Keratinocyte (primary cell): ENCODE data around the gene PTGDS. TPM values are rescaled to one million over a fixed set of nuclear protein-coding genes. Genes with fewer than 3 reads are reported as not detected.

Source experiments
- DNase-seq: peaks from one replicate; pipeline ENCODE4 v3.0.0-alpha.2; 2011; ENCODE audit warnings: low read depth, missing footprints, low spot score
- FAIRE-seq: peaks from 2 replicates; lab custom pipeline; 2011; peaks lifted over from hg19 to GRCh38; lab: Jason Lieb, UNC
- H2AFZ ChIP-seq: 2 replicates; pipeline ENCODE4 v1.6.0; 2012; ENCODE audit warnings: low read length, control low read depth, inconsistent platforms; ENCODE audit not compliant: control insufficient read depth
- H3K27ac ChIP-seq: 2 replicates; pipeline ENCODE4 v1.5.1; 2011; ENCODE audit warnings: low read length; ENCODE audit not compliant: control insufficient read depth, insufficient read depth
- H3K27me3 ChIP-seq: 3 replicates; pipeline ENCODE4 v1.6.0; 2011; ENCODE audit warnings: low read length; ENCODE audit not compliant: control insufficient read depth, insufficient read depth; ENCODE audit errors: extremely low read depth
- H3K36me3 ChIP-seq, 2 experiments: 2 replicates in 1 of 2; 3 replicates in 1 of 2; pipeline ENCODE4 v1.5.1; 2011; ENCODE audit warnings: low read length in 2 of 2, mild to moderate bottlenecking in 1 of 2; ENCODE audit not compliant: control insufficient read depth in 2 of 2, insufficient read depth in 2 of 2; ENCODE audit errors: extremely low read depth in 1 of 2
- H3K4me1 ChIP-seq: 3 replicates; pipeline ENCODE4 v1.5.1; 2011; ENCODE audit warnings: low read length; ENCODE audit not compliant: control insufficient read depth, insufficient read depth; ENCODE audit errors: extremely low read depth
- H3K4me2 ChIP-seq: 3 replicates; pipeline ENCODE4 v1.6.0; 2011; ENCODE audit warnings: low read depth, low read length; ENCODE audit not compliant: control insufficient read depth, insufficient read depth; ENCODE audit errors: extremely low read depth
- H3K4me3 ChIP-seq, 3 experiments: fragments of 200-600 bp in 1 of 3; sonication (generic) in 1 of 3; 2 replicates in 2 of 3; 3 replicates in 1 of 3; pipeline ENCODE4 v1.5.1; 2011 to 2016; ENCODE audit warnings: low read length in 3 of 3, mild to moderate bottlenecking in 3 of 3, control low read depth in 2 of 3, inconsistent platforms in 1 of 3, low read depth in 1 of 3, mixed read lengths in 1 of 3, mixed run types in 1 of 3, moderate library complexity in 1 of 3; ENCODE audit not compliant: control insufficient read depth in 2 of 3, insufficient read depth in 2 of 3; ENCODE audit errors: extremely low read depth in 1 of 3
- H3K79me2 ChIP-seq: 2 replicates; pipeline ENCODE4 v1.6.0; 2012; ENCODE audit warnings: low read length; ENCODE audit not compliant: control insufficient read depth, insufficient read depth
- H3K9ac ChIP-seq: 3 replicates; pipeline ENCODE4 v1.6.0; 2011; ENCODE audit warnings: low read length; ENCODE audit not compliant: control insufficient read depth, insufficient read depth; ENCODE audit errors: extremely low read depth
- H3K9me1 ChIP-seq: 3 replicates; pipeline ENCODE4 v1.6.0; 2011; ENCODE audit warnings: low read length; ENCODE audit not compliant: control insufficient read depth, insufficient read depth; ENCODE audit errors: extremely low read depth
- H3K9me3 ChIP-seq: 2 replicates; pipeline ENCODE4 v1.5.1; 2012; ENCODE audit warnings: low read depth, low read length; ENCODE audit not compliant: control insufficient read depth
- H4K20me1 ChIP-seq: 3 replicates; pipeline ENCODE4 v1.6.0; 2011; ENCODE audit warnings: low read length; ENCODE audit not compliant: control insufficient read depth, insufficient read depth; ENCODE audit errors: extremely low read depth
- EZH2 ChIP-seq: IDR thresholded peaks from one replicate; pipeline ENCODE4 v1.6.1; 2012; ENCODE audit warnings: inconsistent platforms, mild to moderate bottlenecking, low read length, moderate library complexity
- dilution Hi-C: fragments of 300-500 bp; cut with MboI; formaldehyde crosslinking; loops from one replicate; pipeline ENCODE4 v1.7.0; 2020; ENCODE audit warnings: low sequenced_read_pairs; ENCODE audit not compliant: extremely low pct_ligation_motif_present
- polyA plus RNA-seq, 5 experiments: library from polyadenylated mRNA; depleted of rRNA in 3 of 5; stranded (reverse) in 3 of 5; stranded (forward) in 1 of 5; unstranded in 1 of 5; fragments of >200 nt; gene quantifications; 1 replicate in 1 of 5; 2 replicates in 3 of 5; 3 replicates in 1 of 5; pipeline versions ENCODE4 v1.2.1 to v1.2.3, GENCODE V29; 2011 to 2012; ENCODE audit warnings: missing spikeins in 2 of 5, low read depth in 1 of 5, low replicate concordance in 1 of 5
- TF ChIP-seq, protein P1 (sequence below), 3 experiments: IDR thresholded peaks in 1 of 3; conservative IDR thresholded peaks in 1 of 3; optimal IDR thresholded peaks in 1 of 3; 2 replicates in 2 of 3; 3 replicates in 1 of 3; pipeline versions ENCODE3 to v1.5.1; 2011; ENCODE audit warnings: low read length in 3 of 3, mild to moderate bottlenecking in 3 of 3, moderate library complexity in 2 of 3, control low read depth in 1 of 3, inconsistent platforms in 1 of 3; ENCODE audit not compliant: insufficient read depth in 2 of 3; ENCODE audit errors: extremely low read depth in 1 of 3

PTGDS gene
- polyA plus RNA-seq, 1 donor (not counting 4 experiments of a cell fraction or from before 2014, with no cell fraction given) = not detected

- no peak for DNase-seq
These were observed 36.3 kb downstream of the PTGDS start for GRCh38 chr9:137013571-137013940.

GRCh38 chr9:137014166-137014565 lies 36.9 kb downstream of the PTGDS start:
- no peak overlapping the region for H2AFZ ChIP-seq
- H4K20me1 ChIP-seq = no peaks in the 10 kb centered on the region
- H3K9me1 ChIP-seq = no peaks in the 10 kb centered on the region
- H3K36me3 ChIP-seq = no peaks in the 10 kb centered on the region
- no peaks in the 10 kb centered on the region for H3K4me1 ChIP-seq
- H3K27ac ChIP-seq = no peak overlapping the region
- no peak overlapping the region for H3K9ac ChIP-seq
- H3K4me3 ChIP-seq = no peak overlapping the region
- H3K79me2 ChIP-seq = no peaks in the 10 kb centered on the region
- TF ChIP-seq, protein P1, sequence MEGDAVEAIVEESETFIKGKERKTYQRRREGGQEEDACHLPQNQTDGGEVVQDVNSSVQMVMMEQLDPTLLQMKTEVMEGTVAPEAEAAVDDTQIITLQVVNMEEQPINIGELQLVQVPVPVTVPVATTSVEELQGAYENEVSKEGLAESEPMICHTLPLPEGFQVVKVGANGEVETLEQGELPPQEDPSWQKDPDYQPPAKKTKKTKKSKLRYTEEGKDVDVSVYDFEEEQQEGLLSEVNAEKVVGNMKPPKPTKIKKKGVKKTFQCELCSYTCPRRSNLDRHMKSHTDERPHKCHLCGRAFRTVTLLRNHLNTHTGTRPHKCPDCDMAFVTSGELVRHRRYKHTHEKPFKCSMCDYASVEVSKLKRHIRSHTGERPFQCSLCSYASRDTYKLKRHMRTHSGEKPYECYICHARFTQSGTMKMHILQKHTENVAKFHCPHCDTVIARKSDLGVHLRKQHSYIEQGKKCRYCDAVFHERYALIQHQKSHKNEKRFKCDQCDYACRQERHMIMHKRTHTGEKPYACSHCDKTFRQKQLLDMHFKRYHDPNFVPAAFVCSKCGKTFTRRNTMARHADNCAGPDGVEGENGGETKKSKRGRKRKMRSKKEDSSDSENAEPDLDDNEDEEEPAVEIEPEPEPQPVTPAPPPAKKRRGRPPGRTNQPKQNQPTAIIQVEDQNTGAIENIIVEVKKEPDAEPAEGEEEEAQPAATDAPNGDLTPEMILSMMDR (optimal IDR thresholded peaks at IDR 0.05 in 1 of 3, IDR thresholded peaks at IDR 0.05 in 1 of 3, conservative IDR thresholded peaks at IDR 0.05 in 1 of 3; ENCODE audit: extremely low read depth in 1 of 3, insufficient read depth in 2 of 3, low read length in 3 of 3) = no peak
- TF ChIP-seq EZH2 = no peak
- H3K27me3 ChIP-seq = no peaks in the 10 kb centered on the region
- H3K4me2 ChIP-seq = no peak overlapping the region
- FAIRE-seq (no peak), DNase-seq (no peak)
- dilution Hi-C loops = no loop called here
- H3K9me3 ChIP-seq = no peaks in the 10 kb centered on the region

More at GRCh38 chr9:137013571-137013940, 36.3 kb downstream of the PTGDS start:
- no peak overlapping the region for H3K27ac ChIP-seq
- H4K20me1 ChIP-seq = no peaks in the 10 kb centered on the region
- no peaks in the 10 kb centered on the region for H3K27me3 ChIP-seq
- H3K9ac ChIP-seq = no peak overlapping the region
- H3K4me2 ChIP-seq = no peak overlapping the region
- no peak for FAIRE-seq
- no peaks in the 10 kb centered on the region for H3K9me1 ChIP-seq
- no peaks in the 10 kb centered on the region for H3K9me3 ChIP-seq
- H2AFZ ChIP-seq = no peak overlapping the region
- no peaks in the 10 kb centered on the region for H3K79me2 ChIP-seq
- H3K36me3 ChIP-seq = no peaks in the 10 kb centered on the region
- H3K4me3 ChIP-seq = no peak overlapping the region
- TF ChIP-seq, protein P1 (optimal IDR thresholded peaks at IDR 0.05 in 1 of 3, IDR thresholded peaks at IDR 0.05 in 1 of 3, conservative IDR thresholded peaks at IDR 0.05 in 1 of 3; ENCODE audit: extremely low read depth in 1 of 3, insufficient read depth in 2 of 3, low read length in 3 of 3) = no peak
- TF ChIP-seq EZH2 = no peak
- no peaks in the 10 kb centered on the region for H3K4me1 ChIP-seq
- dilution Hi-C loops = no loop called here
